Measurements from ENCODE around the gene PLEK2.
"Not testable (repeated sequence)": the region's sequence is repeated elsewhere in the genome, so short reads cannot be mapped to it uniquely, and the experiment has no call there.

Gene PLEK2

DNA sequence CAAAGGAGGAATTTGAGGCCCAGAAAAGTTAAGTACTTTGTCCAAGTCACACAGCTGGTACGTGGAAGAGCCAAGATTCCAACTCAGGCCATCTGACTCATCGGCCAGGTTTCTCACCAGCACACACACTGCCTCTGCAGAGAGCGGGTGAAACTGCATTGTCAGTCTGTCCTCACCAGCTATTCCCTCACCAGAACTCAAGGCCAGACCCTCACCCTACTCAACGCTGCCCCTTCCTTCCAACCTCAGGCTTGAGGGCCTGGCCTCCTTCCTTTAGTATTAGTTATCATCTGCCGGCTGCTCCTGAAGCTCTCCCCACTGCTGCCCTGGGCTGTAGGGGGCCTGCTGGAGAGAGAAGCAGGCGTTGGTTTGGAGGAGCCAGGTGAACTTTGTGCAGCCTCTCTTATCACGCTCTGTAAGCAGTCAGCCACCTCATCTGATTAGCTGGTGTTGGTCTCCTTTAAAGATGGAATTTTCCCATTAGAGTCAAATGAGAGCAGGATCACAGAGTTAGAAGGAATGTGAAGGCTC, 16.6 kb upstream of the PLEK2 start:
- no peak for DNase-seq

GRCh38 chr14:67426983-67427606, 15.1 kb upstream of the PLEK2 start:
- peak; percentile 82 for DNase-seq

- DNase-seq: peak; percentile 26
Observed at GRCh38 chr14:67426161-67426560, 14.2 kb upstream of the PLEK2 start.

- DNase-seq: no peak
Observed at GRCh38 chr14:67425608-67426007, 13.6 kb upstream of the PLEK2 start.

DNA sequence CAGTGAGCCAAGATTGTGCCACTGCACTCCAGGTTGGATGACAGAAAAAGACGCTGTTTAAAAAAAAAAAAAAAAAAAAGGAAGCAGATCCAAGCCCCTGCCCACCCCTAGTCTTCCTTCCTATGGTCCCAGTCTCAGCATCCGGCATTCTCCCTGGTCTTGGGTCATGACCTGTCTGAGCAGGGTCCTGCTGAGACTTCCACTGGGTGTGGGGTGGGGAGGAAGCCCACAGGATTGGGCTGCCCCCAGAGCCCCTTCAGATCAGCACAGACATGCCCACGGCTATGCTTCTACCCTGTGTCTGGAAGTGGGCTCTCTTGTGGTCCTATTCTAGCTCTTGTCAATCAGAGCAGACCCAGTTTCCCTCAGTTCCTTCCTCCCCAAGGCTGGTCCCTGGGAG, 12.6 kb upstream of the PLEK2 start:
- DNase-seq: no peak

GRCh38 chr14:67423424-67423823, 11.5 kb upstream of the PLEK2 start:
- DNase-seq: no peak

GRCh38 chr14:67421356-67422224, 9.6 kb upstream of the PLEK2 start:
- no peak for DNase-seq

GRCh38 chr14:67420102-67420739, 8.3 kb upstream of the PLEK2 start:
- DNase-seq: no peak

DNA sequence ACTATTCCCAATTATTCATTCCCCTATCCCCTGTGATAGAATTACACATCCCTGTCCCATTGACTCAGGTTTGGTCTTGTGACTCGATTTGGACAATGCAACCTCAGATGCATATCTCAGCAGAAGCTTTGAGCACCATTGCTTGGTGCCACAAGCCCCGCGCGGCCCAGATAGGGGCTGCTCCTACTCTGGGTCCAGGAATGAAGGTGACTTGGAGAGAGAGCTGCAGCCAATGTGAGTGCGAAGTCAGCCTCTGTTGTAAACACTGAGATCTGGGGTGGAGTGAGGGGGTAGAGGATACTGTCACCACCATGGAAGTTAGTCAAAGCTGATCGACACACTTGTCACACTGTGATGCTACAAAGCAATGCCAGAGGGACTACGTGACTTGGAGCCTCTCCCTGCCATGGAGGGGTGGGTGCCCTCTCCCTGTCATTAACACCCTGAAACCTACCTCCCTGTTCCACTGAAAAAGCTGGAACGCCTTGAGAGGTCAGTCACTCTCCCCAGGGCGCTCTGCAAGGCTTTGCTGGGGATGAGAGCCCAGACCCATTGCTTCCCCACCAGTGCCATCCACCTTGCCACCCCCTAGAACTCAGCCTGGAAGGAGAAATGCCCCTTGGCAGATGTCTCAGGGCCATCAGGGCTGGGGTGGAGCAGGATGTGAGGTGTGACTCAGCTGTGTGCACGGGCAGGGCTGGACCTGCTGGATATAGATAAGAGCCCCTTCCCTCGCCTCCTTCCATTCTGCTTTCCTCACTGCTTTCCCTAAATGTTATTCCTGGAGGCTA, 6.6 kb upstream of the PLEK2 start:
- no peak for DNase-seq

GRCh38 chr14:67417633-67418032, 5.7 kb upstream of the PLEK2 start:
- no peak for DNase-seq

DNA sequence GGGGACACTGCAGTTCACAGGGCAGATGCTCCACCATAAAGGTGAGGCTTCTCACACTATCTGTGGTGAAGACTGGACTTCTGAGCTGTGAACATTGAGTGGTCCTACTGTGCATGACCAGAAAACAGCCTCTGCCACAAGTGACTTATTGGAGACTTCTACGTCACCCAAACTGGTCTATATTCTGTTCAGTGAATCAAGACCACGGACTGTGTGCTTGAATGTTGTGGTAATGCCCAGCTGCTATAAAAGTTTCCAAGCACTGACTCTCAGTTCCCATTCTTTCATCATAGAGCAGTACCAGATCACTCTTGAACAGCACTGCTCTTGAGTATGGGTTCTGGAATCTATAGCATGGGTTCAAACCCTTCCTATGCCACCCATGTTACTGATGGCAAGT, 4.8 kb upstream of the PLEK2 start:
- DNase-seq: no peak

GRCh38 chr14:67416085-67416484, 4.1 kb upstream of the PLEK2 start:
- DNase-seq: no peak

DNA sequence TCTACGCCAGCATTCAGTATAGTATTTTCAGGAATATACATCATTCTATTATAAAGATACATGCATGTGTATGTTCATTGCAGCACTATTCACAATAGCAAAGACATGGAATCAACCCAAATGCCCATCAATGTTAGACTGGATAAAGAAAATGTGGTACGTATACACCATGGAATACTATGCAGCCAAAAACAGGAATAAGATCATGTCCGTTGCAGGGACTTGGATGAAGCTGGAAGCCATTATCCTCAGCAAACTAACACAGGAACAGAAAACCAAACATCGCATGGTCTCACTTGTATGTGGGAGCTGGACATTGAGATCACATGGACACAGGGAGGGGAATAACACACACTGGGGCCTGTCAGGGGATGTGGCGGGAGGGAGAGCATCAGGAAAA, 3.6 kb upstream of the PLEK2 start:
- DNase-seq: not testable (repeated sequence)

GRCh38 chr14:67413806-67414769, 2.1 kb upstream of the PLEK2 start:
- DNase-seq: no peak

DNA sequence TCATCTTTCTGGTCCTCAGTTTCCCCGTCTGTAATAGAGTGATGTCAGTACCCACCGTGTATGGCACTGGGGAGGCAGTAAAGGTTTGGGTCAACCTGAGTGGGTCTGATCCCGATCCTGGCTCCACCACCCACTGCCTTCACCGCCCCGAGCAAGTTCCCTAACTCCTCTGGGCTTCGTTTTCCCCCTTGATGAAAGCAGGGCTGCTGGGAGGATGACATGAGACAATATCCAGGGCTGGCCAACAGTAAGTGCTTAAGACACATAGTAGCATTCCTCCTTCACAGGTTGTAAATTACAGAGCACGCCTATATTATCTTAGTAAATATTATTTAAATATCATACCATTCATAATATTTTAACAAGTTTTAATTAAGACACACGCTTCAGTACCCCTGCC, 595 bp downstream of the PLEK2 start:
- no peak for DNase-seq

DNA sequence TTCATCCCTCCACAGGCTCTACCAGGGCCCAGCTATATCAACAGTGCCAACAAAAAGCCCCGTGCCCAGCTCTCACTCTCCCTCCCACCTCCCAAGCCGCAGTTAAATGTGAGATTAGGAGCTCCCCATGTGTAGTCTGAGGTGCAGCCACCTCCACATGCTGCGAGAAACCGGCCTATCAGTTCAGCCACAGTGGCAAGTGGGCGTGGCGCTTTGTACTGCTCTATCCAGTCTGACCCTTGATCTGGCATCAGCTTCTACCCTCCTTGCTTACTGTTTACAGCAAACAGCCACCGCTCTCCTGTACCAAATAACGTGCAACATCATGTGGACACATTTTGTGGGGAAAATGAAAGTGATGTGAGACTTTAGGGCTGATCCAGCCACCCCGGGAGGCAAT, 1.7 kb downstream of the PLEK2 start:
- DNase-seq: no peak

DNA sequence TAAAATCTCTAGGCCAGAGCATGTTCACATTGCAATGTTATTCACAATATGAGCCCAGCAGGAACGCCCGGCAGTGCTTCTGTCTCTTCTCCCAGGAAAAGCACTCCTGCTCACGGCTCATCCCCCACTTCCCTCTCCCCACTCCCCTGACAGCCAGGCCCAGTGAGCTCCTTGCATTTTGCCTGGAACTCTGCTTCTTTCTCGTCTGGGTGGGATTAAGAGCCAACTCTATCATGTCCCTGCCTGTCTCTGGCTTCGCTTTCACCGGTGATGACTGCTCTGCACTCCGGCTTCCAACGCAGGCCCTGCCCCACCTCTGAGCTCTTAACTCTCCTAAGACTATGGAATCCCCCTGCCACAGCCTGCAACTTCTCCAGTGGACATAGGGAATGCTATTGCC, 2.5 kb downstream of the PLEK2 start:
- DNase-seq: no peak

- not testable (repeated sequence) for DNase-seq
Observed at GRCh38 chr14:67408122-67408801, 3.7 kb downstream of the PLEK2 start.

GRCh38 chr14:67405771-67406170, 6.2 kb downstream of the PLEK2 start:
- DNase-seq: no peak

DNA sequence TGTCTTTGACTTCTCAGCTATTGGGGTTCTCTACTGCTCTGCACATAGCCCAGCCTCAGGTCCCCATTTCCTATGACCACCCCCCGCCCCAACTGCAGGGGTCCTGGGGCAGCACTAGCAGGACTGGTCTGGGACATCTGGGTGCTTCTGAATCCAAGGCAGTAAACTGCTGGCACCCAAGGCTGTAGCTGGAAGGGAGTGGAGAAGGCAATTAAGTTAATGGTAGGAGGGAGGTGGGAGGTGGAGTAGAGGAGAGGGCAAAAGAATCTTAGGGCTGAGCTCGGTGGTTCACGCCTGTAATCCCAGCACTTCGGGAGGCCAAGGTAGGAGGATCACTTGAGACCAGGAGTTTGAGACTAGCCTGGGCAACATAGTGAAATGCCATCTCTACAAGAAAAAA, 11.5 kb downstream of the PLEK2 start:
- no peak for DNase-seq

GRCh38 chr14:67397536-67397935, 14.4 kb downstream of the PLEK2 start:
- no peak for DNase-seq

All from NCI-H2107 (cell line).